NOMO-1 treated with DMSO at 0.1 percent for 48 hours (cell line): ENCODE results near the gene ST6GALNAC6.
"Not testable (repeated sequence)": the region's sequence is repeated elsewhere in the genome, so short reads cannot be mapped to it uniquely, and the experiment has no call there.

Experiments used
- DNase-seq: peaks from one replicate; lab custom pipeline; 2025; ENCODE audit not compliant: unreplicated experiment; lab: John Stamatoyannopoulos, UW

ST6GALNAC6 gene

GRCh38 chr9:127874301-127875221, 24.8 kb downstream of the ST6GALNAC6 start:
- DNase-seq = no peak

GRCh38 chr9:127873886-127874285, 25.5 kb downstream of the ST6GALNAC6 start:
- no peak for DNase-seq

GRCh38 chr9:127873223-127873691, 26.1 kb downstream of the ST6GALNAC6 start:
- DNase-seq = no peak

- DNase-seq = no peak
These were observed 26.8 kb downstream of the ST6GALNAC6 start for GRCh38 chr9:127872369-127873222.

DNA sequence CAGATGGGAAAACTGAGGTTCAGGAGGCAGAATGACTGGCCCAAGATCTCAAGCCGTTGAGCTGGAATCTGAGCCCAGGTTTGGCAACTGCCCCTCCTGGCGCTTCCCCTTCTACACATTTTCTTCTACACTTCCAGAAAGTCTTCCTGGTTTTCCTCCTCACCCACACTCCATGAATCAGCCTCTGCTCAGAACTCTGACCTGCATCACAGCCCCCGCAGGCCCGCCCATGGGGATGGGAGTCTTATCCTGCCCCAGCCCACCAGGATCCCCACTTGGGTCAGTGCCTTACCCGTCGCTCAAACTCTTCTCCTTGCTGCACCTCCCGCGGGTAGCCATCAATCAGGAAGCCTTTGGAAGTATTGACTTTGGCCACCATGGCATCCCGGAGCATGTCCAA, 27.9 kb downstream of the ST6GALNAC6 start:
- DNase-seq = no peak

- DNase-seq = no peak
These were observed 28.5 kb downstream of the ST6GALNAC6 start for GRCh38 chr9:127870887-127871286.

- not testable (repeated sequence) for DNase-seq
These were observed 29.3 kb downstream of the ST6GALNAC6 start for GRCh38 chr9:127870153-127870491.

GRCh38 chr9:127869310-127870152, 29.9 kb downstream of the ST6GALNAC6 start:
- DNase-seq = peak; percentile 70

DNA sequence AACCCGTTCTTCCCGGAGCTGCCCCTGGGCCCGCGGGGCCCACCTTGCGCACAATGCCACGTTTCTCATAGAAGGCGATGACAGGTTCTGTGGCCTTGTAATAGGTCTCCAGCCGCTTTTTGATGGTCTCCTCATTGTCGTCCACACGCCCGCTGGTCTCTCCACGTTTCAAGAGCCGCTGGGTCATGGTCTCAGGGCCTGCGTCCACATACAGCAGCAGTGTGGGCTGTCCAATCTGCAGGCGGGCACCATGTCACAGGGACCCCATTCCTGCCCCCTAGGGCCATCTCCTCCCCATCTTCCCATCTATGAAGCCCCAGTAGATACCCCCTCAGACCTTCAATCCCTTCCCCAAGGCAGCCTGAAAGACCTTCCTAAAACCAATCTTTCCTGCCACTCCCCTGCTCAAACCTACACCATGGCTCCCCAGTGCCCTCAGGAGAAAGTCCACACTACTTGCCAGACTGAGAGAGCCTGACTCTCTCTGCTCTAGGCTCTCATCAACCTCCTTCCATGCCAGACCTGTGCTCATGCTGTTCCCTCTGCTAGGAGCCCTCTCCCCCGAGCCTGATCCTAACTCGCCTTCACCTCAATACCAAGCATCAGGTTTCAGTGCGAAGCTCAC, 31.0 kb downstream of the ST6GALNAC6 start:
- DNase-seq = no peak

- DNase-seq = no peak
These were observed 31.8 kb downstream of the ST6GALNAC6 start for GRCh38 chr9:127867356-127868277.

- no peak for DNase-seq
These were observed 32.9 kb downstream of the ST6GALNAC6 start for GRCh38 chr9:127866535-127866934.

- no peak for DNase-seq
These were observed 33.5 kb downstream of the ST6GALNAC6 start for GRCh38 chr9:127865645-127866464.

DNA sequence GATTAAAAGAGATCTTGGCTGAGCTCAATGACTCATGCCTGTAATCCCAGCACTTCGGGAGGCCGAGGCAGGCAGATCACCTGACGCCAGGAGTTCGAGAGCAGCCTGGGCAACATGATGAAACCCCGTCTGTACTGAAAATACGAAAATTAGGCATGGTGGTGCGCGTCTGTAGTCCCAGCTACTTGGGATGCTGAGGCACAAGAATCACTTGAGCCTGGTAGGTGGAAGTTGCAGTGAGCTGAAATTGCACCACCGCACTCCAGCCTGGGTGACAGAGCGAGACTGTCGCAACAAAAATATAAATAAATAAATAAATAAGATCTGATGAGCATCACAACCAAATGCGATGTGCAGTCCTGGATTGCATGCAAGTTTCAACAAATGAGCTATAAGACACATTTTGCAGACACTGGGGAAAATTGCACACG, 36.2 kb downstream of the ST6GALNAC6 start:
- no peak for DNase-seq

DNA sequence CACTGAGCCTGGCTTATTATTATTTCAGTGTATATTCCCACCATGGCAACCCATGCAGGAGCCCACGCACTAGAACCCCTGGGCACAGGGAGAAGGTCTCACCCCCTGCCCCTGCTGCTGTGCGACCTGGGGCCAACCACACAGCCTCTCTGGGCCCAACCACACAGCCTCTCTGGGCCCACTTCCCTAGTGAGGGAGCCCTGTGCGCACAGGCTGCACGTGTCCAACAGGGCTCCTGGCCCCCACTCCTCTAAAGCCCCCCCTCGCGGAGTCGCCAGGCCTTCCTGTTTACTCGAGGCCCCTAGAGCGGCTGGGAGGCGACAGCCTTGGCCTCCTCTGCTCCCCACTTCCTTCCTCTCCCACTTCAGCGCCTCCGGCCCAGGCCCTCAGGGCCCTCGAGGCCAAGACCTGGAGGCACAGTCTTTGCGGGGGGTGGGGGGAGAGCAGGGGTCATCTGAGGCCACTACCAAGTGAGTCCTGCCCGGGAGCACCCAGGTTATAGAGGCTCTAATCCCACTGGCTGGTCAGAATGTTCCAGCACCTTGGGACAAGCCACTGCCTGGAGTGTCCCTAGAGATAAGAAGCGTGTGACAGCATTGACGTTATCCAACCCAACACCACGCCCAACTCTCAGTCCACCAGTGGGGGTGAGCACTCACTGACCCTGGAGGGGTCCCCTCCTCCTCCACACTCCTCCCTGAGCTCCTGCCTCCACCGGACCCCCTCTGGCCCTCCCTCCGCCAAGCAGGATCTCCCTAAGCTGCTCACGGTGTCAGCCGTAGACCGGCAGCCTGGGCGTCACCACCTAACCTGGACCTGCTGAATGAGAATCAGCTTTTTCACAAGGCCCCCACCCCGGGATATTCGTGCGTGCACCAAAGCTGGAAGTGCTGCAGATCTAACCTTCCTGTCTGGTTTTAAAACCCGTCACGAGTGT, 37.1 kb downstream of the ST6GALNAC6 start:
- DNase-seq = peak; percentile 84

GRCh38 chr9:127860779-127861178, 38.6 kb downstream of the ST6GALNAC6 start:
- DNase-seq = no peak

- DNase-seq = no peak
These were observed 39.1 kb downstream of the ST6GALNAC6 start for GRCh38 chr9:127860260-127860659.

DNA sequence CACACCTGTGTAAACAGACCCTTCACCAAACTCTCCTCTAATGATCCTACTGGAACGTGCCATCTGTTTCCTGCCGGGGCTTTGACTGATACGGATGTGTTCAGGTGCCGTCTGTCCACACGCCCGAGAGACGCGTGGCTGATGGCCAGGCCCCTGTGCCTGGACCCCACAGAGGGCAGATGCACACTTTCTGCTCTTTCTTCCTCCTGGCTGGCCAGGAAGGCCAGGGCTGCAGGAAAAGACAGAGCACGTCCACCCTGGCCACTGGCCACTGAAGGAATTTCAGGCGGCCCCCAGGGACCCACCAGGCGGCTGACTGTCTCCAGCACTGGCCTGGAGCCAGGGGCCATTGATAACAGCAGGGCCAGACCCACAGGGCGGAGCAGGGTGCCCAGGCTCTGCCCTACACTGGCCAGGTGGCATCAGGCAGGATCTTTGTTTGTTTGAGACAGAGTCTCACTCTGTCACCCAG, 41.3 kb downstream of the ST6GALNAC6 start:
- no peak for DNase-seq
